ENCODE data around the gene METRNL. TPM values are rescaled to one million over a fixed set of nuclear protein-coding genes. Genes with fewer than 3 reads are reported as not detected.
A peak's percentile ranks its signal among the peaks of the same experiment; 100 is the strongest.

METRNL gene
- total RNA-seq, 2 experiments from 2014 or later, result 16.9 to 23.3 TPM

DNA sequence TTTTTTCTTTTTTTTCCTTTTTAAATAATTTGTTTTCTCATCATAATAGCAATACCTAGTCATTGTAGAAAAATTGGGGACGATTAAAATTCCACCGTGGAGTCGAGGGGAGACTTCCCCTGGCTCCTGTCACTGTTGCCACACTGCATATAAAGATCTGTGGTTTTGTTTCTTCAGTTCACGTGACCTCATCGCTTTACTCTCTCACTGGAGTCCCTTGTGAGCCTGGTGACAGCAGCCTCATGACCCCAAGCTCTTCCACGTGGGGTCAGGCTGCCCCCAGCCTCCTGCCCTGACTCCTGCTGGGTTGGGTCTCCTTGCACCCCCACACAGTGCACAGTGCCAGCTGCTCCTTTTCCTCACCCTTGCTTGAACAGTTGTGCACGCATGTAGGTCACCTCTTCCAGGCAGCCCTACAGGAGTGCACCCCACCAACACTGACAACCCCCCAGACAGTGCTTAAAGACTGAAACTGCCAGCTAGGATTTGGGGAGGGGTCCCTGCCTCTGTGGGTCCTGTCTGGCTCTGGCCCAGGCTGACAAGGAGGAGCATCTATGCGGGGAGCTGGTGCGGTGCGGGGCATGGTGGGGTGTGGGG, 7.3 kb upstream of the METRNL start:
- peaks cover 15% of the 10 kb centered on the region for H3K4me1 ChIP-seq (ENCODE audit: insufficient read depth, low read length, poor library complexity, severe bottlenecking)
- DNase-seq (ENCODE audit: low spot score), result no peak
- no peaks in the 10 kb centered on the region for H3K9me3 ChIP-seq (ENCODE audit: low read length)
- POLR2A ChIA-PET, result no interaction called here
- H3K4me2 ChIP-seq (ENCODE audit: low read length), result 0 out of 2 replicates have a peak overlapping the region, but pooled peaks have one; percentile 2
- no peaks in the 10 kb centered on the region for H3K79me2 ChIP-seq (ENCODE audit: insufficient read depth, low read depth, low read length)
- no TSS peak for BruUV-seq (replicated peaks)
- no peaks in the 10 kb centered on the region for H4K20me1 ChIP-seq (ENCODE audit: insufficient read depth, low read length)
- H2AFZ ChIP-seq (ENCODE audit: low read length), result no peak overlapping the region
- no peak for TF ChIP-seq EZH2phosphoT487 (IDR thresholded peaks at IDR 0.05; ENCODE audit: borderline replicate concordance, low read depth, low read length)
- TF ChIP-seq, protein P1, sequence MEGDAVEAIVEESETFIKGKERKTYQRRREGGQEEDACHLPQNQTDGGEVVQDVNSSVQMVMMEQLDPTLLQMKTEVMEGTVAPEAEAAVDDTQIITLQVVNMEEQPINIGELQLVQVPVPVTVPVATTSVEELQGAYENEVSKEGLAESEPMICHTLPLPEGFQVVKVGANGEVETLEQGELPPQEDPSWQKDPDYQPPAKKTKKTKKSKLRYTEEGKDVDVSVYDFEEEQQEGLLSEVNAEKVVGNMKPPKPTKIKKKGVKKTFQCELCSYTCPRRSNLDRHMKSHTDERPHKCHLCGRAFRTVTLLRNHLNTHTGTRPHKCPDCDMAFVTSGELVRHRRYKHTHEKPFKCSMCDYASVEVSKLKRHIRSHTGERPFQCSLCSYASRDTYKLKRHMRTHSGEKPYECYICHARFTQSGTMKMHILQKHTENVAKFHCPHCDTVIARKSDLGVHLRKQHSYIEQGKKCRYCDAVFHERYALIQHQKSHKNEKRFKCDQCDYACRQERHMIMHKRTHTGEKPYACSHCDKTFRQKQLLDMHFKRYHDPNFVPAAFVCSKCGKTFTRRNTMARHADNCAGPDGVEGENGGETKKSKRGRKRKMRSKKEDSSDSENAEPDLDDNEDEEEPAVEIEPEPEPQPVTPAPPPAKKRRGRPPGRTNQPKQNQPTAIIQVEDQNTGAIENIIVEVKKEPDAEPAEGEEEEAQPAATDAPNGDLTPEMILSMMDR (conservative IDR thresholded peaks at IDR 0.05; ENCODE audit: low read length), result no peak
- no peak overlapping the region for H3K27ac ChIP-seq (ENCODE audit: low read depth, low read length, poor library complexity, severe bottlenecking)
- intact Hi-C loops (cut with micrococcal nuclease; ENCODE audit: unreplicated experiment), result no loop called here
- H3K4me3 ChIP-seq (ENCODE audit: low read depth, low read length, poor library complexity, severe bottlenecking), result no peak overlapping the region
- CTCF ChIA-PET (ENCODE audit: unreplicated experiment), result no interaction called here
- H3K9me2 ChIP-seq (ENCODE audit: insufficient read depth, low read length), result no peaks in the 10 kb centered on the region
- no peaks in the 10 kb centered on the region for H3K36me3 ChIP-seq (ENCODE audit: insufficient read depth, low read length)

DNA sequence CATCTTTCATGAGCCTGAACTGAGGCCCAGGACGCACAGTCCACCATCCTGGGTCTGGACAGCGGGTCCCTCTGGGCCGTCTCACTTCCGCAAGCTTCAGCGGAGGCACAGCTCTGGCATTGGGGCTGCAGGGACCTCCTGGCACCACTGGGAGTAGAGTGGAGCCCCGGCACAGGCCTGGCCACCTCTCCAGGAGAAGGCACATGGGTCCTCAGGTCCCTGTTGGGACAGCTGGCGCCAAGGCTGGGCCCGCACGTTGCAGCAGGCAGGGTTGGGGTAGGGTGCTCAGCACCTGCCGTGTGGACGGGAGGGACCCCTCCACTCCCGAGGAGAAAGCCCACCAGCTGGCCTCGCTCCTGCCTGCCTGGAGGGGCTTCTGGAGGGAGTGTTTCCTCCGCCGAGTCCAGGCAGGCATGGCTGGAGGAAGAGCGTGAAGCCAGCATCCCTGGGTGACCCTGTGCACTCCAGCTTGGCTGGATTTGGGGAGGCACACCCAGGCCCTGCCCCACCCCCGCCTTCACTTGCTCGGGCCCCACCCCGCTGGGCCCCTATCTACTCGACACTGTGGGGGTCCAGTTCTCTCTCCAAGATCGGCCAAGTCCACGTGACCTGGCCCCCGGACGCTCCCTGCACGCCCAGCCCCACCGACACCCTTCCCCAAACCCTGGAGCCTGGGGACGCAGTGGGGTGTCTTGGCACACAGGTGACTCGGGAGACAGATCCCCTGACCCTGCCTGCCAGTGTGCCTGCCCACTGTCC, 6.6 kb upstream of the METRNL start:
- no peaks in the 10 kb centered on the region for H3K79me2 ChIP-seq (ENCODE audit: insufficient read depth, low read depth, low read length)
- no peak overlapping the region for H3K4me2 ChIP-seq (ENCODE audit: low read length)
- no peak overlapping the region for H3K27ac ChIP-seq (ENCODE audit: low read depth, low read length, poor library complexity, severe bottlenecking)
- no peaks in the 10 kb centered on the region for H3K9me2 ChIP-seq (ENCODE audit: insufficient read depth, low read length)
- BruUV-seq (replicated peaks), result no TSS peak
- no peaks in the 10 kb centered on the region for H3K9me3 ChIP-seq (ENCODE audit: low read length)
- no peaks in the 10 kb centered on the region for H4K20me1 ChIP-seq (ENCODE audit: insufficient read depth, low read length)
- TF ChIP-seq EZH2phosphoT487 (IDR thresholded peaks at IDR 0.05; ENCODE audit: borderline replicate concordance, low read depth, low read length), result no peak
- TF ChIP-seq, protein P1 (conservative IDR thresholded peaks at IDR 0.05; ENCODE audit: low read length), result no peak
- CTCF ChIA-PET (ENCODE audit: unreplicated experiment), result no interaction called here
- peaks cover 15% of the 10 kb centered on the region for H3K4me1 ChIP-seq (ENCODE audit: insufficient read depth, low read length, poor library complexity, severe bottlenecking)
- intact Hi-C loops (cut with micrococcal nuclease; ENCODE audit: unreplicated experiment), result no loop called here
- H3K4me3 ChIP-seq (ENCODE audit: low read depth, low read length, poor library complexity, severe bottlenecking), result no peak overlapping the region
- no peaks in the 10 kb centered on the region for H3K36me3 ChIP-seq (ENCODE audit: insufficient read depth, low read length)
- no peak overlapping the region for H2AFZ ChIP-seq (ENCODE audit: low read length)
- POLR2A ChIA-PET, result no interaction called here
- DNase-seq (ENCODE audit: low spot score), result no peak

Data from OCI-LY7 (cell line).